B cell (primary cell): ENCODE data around the gene SLC16A14.

Experiments used
- CTCF ChIP-seq: fragments of 200-600 bp; IDR thresholded peaks from one replicate; pipeline ENCODE4 v1.8.0; 2022; ENCODE audit warnings: antibody characterized with exemption, mild to moderate bottlenecking
- EZH2 ChIP-seq: IDR thresholded peaks from 2 replicates; pipeline ENCODE4 v1.6.1; 2012; ENCODE audit warnings: borderline replicate concordance, low read depth, mild to moderate bottlenecking, moderate library complexity, low read length; ENCODE audit not compliant: insufficient read depth, poor library complexity, severe bottlenecking

GRCh38 chr2:230097424-230097823 is 28.7 kb upstream of the SLC16A14 start:
- TF ChIP-seq CTCF (no peak), EZH2 (no peak)
